H1 (cell line): ENCODE measurements around the gene SF3A2. TPM values are rescaled to one million over a fixed set of nuclear protein-coding genes. Genes with fewer than 3 reads are reported as not detected.

Source experiments
- CTCF ChIA-PET: fragments of 300-600 bp; sonication (Branson Sonifier 250); formaldehyde crosslinking; loops from one replicate; lab custom pipeline; 2021; ENCODE audit not compliant: partially characterized antibody; lab: Charles Lee
- POLR2A ChIA-PET: fragments of 300-600 bp; sonication (Branson Sonifier 250); formaldehyde crosslinking; loops from one replicate; lab custom pipeline; 2021; ENCODE audit warnings: inconsistent platforms; ENCODE audit not compliant: partially characterized antibody; lab: Charles Lee
- DNase-seq, 2 experiments: peaks; one replicate each; pipeline versions ENCODE4 v3.0.0 to v3.0.0-alpha.2; 2010 to 2022; ENCODE audit warnings: low spot score in 2 of 2, low read depth in 1 of 2, mixed read lengths in 1 of 2
- FAIRE-seq: peaks from 2 replicates; lab custom pipeline; 2011; peaks lifted over from hg19 to GRCh38; lab: Jason Lieb, UNC
- H2AFZ ChIP-seq: 2 replicates; pipeline ENCODE4 v1.8.1; 2012; ENCODE audit warnings: low read length, inconsistent platforms
- H2AK5ac ChIP-seq: 2 replicates; pipeline ENCODE4 v1.6.1; 2013; ENCODE audit warnings: low read depth, low read length
- H2BK120ac ChIP-seq: replicated peaks from 2 replicates; pipeline ENCODE3; 2013; ENCODE audit warnings: low read depth, low read length, inconsistent platforms
- H2BK12ac ChIP-seq: 2 replicates; pipeline ENCODE4 v1.6.1; 2013; ENCODE audit warnings: low read depth, low read length
- H2BK15ac ChIP-seq: 2 replicates; pipeline ENCODE4 v1.6.1; 2013; ENCODE audit warnings: low read length
- H2BK20ac ChIP-seq: 2 replicates; pipeline ENCODE4 v1.6.1; 2013; ENCODE audit warnings: low read length
- H2BK5ac ChIP-seq: 2 replicates; pipeline ENCODE4 v1.6.1; 2013; ENCODE audit warnings: low read depth, low read length
- H3K14ac ChIP-seq: 2 replicates; pipeline ENCODE4 v1.6.1; 2013; ENCODE audit warnings: inconsistent platforms; ENCODE audit not compliant: insufficient read length
- H3K18ac ChIP-seq: 2 replicates; pipeline ENCODE4 v1.6.1; 2013; ENCODE audit warnings: low read length; ENCODE audit errors: extremely low read depth
- H3K23ac ChIP-seq: 2 replicates; pipeline ENCODE4 v1.6.1; 2013; ENCODE audit warnings: inconsistent platforms; ENCODE audit not compliant: insufficient read length
- H3K23me2 ChIP-seq: 2 replicates; pipeline ENCODE4 v1.6.1; 2013; ENCODE audit warnings: low read depth, low read length
- H3K27ac ChIP-seq: 2 replicates; pipeline ENCODE4 v1.6.1; 2011; ENCODE audit warnings: low read depth, low read length, inconsistent platforms
- H3K27me3 ChIP-seq, 4 experiments: replicated peaks in 1 of 4; 1 replicate in 1 of 4; 2 replicates in 3 of 4; pipeline versions ENCODE4 v1.6.1 to v1.8.1; 2011 to 2013; ENCODE audit warnings: low read length in 3 of 4, mild to moderate bottlenecking in 3 of 4, inconsistent platforms in 2 of 4, mixed read lengths in 2 of 4, moderate library complexity in 1 of 4; ENCODE audit not compliant: control insufficient read depth in 3 of 4, insufficient read depth in 3 of 4; ENCODE audit errors: extremely low read depth in 1 of 4
- H3K36me3 ChIP-seq, 4 experiments: 2 replicates each; pipeline versions ENCODE4 v1.6.1 to v1.8.1; 2011 to 2013; ENCODE audit warnings: mild to moderate bottlenecking in 4 of 4, low read length in 3 of 4, moderate library complexity in 2 of 4, control low read depth in 1 of 4, inconsistent platforms in 1 of 4; ENCODE audit not compliant: insufficient read depth in 4 of 4, control insufficient read depth in 2 of 4
- H3K4ac ChIP-seq: replicated peaks from 2 replicates; pipeline ENCODE3; 2013; ENCODE audit warnings: low read length, low read depth, mixed read lengths, inconsistent platforms; ENCODE audit not compliant: insufficient read length
- H3K4me1 ChIP-seq, 4 experiments: replicated peaks in 1 of 4; 1 replicate in 1 of 4; 2 replicates in 3 of 4; pipeline versions ENCODE4 v1.6.1 to v1.8.1; 2011 to 2013; ENCODE audit warnings: low read length in 3 of 4, inconsistent platforms in 2 of 4, mixed read lengths in 1 of 4; ENCODE audit not compliant: insufficient read depth in 4 of 4, control insufficient read depth in 3 of 4
- H3K4me2 ChIP-seq, 2 experiments: 2 replicates each; pipeline versions ENCODE4 v1.6.1 to v1.8.1; 2011 to 2013; ENCODE audit warnings: low read depth in 2 of 2, low read length in 2 of 2, control low read depth in 1 of 2, inconsistent platforms in 1 of 2, mild to moderate bottlenecking in 1 of 2; ENCODE audit not compliant: insufficient read depth in 1 of 2
- H3K4me3 ChIP-seq, 4 experiments: fragments of 200-600, 300-600 bp in 1 of 4; sonication (generic), shearing (Covaris generic), sonication (Bioruptor Twin) in 1 of 4; 2 replicates each; pipeline versions ENCODE4 v1.5.1 to v1.8.1; 2011 to 2016; ENCODE audit warnings: low read length in 4 of 4, low read depth in 3 of 4, control low read depth in 2 of 4, inconsistent platforms in 2 of 4, mild to moderate bottlenecking in 2 of 4, mixed read lengths in 1 of 4, moderate library complexity in 1 of 4; ENCODE audit not compliant: insufficient read depth in 2 of 4; ENCODE audit errors: extremely low read depth in 1 of 4
- H3K56ac ChIP-seq: replicated peaks from 2 replicates; pipeline ENCODE3; 2013; ENCODE audit warnings: low read depth, mild to moderate bottlenecking, mixed read lengths, low read length, inconsistent platforms; ENCODE audit not compliant: insufficient read length
- H3K79me1 ChIP-seq: 2 replicates; pipeline ENCODE4 v1.6.1; 2013; ENCODE audit warnings: low read depth, low read length, control low read depth
- H3K79me2 ChIP-seq, 2 experiments: 2 replicates each; pipeline versions ENCODE4 v1.6.1 to v1.8.1; 2012 to 2013; ENCODE audit warnings: low read length in 2 of 2, mild to moderate bottlenecking in 2 of 2, inconsistent platforms in 1 of 2; ENCODE audit not compliant: insufficient read depth in 2 of 2, control insufficient read depth in 1 of 2
- H3K9ac ChIP-seq, 4 experiments: replicated peaks in 1 of 4; 1 replicate in 1 of 4; 2 replicates in 3 of 4; pipeline versions ENCODE4 v1.6.1 to v1.8.1; 2011 to 2013; ENCODE audit warnings: low read depth in 3 of 4, low read length in 3 of 4, control low read depth in 2 of 4, mild to moderate bottlenecking in 2 of 4, moderate library complexity in 2 of 4, inconsistent platforms in 1 of 4; ENCODE audit errors: extremely low read depth in 1 of 4
- H3K9me3 ChIP-seq, 2 experiments: 2 replicates each; pipeline versions ENCODE4 v1.6.1 to v1.8.1; 2012 to 2013; ENCODE audit warnings: mild to moderate bottlenecking in 2 of 2, moderate library complexity in 2 of 2, control low read depth in 1 of 2, inconsistent platforms in 1 of 2, low read depth in 1 of 2, low read length in 1 of 2, mixed read lengths in 1 of 2; ENCODE audit not compliant: insufficient read depth in 2 of 2
- H4K20me1 ChIP-seq, 2 experiments: replicated peaks in 1 of 2; 2 replicates each; pipeline versions ENCODE3 to v1.8.1; 2011 to 2013; ENCODE audit warnings: inconsistent platforms in 2 of 2, low read length in 2 of 2, mild to moderate bottlenecking in 1 of 2; ENCODE audit not compliant: insufficient read depth in 2 of 2, control insufficient read depth in 1 of 2
- H4K5ac ChIP-seq: 2 replicates; pipeline ENCODE4 v1.6.1; 2013; ENCODE audit warnings: low read length, low read depth, mixed read lengths, inconsistent platforms; ENCODE audit not compliant: insufficient read length
- H4K8ac ChIP-seq: 2 replicates; pipeline ENCODE4 v1.8.0; 2013; ENCODE audit warnings: mild to moderate bottlenecking, moderate library complexity, low read length, inconsistent platforms; ENCODE audit not compliant: insufficient read depth; ENCODE audit errors: extremely low read depth
- H4K91ac ChIP-seq: replicated peaks from 2 replicates; pipeline ENCODE3; 2013; ENCODE audit warnings: low read length, mixed read lengths, inconsistent platforms; ENCODE audit not compliant: insufficient read length
- EP300 ChIP-seq, 2 experiments: IDR thresholded peaks; 1 replicate in 1 of 2; 2 replicates in 1 of 2; pipeline ENCODE4 v1.6.1; 2011 to 2012; ENCODE audit warnings: low read depth in 2 of 2, low read length in 2 of 2, mild to moderate bottlenecking in 2 of 2, borderline replicate concordance in 1 of 2, inconsistent platforms in 1 of 2, moderate library complexity in 1 of 2
- JUN ChIP-seq: IDR thresholded peaks from 2 replicates; pipeline ENCODE4 v1.6.1; 2011; ENCODE audit warnings: low read depth, mild to moderate bottlenecking, improper control_type of control experiment, low read length
- KDM5A ChIP-seq: fragments of 200-600 bp; IDR thresholded peaks from 2 replicates; pipeline ENCODE4 v1.7.1; 2012; ENCODE audit warnings: mild to moderate bottlenecking, low read length, inconsistent platforms, mixed read lengths
- RAD21 ChIP-seq, 2 experiments: IDR thresholded peaks in 1 of 2; conservative IDR thresholded peaks in 1 of 2; 2 replicates each; pipeline ENCODE4 v1.6.1; 2011; ENCODE audit warnings: low read depth in 2 of 2, low read length in 2 of 2, improper control_type of control experiment in 1 of 2, inconsistent platforms in 1 of 2, mild to moderate bottlenecking in 1 of 2, moderate library complexity in 1 of 2
- SIN3A ChIP-seq, 2 experiments: IDR thresholded peaks in 1 of 2; conservative IDR thresholded peaks in 1 of 2; 2 replicates each; pipeline ENCODE4 v1.6.1; 2011 to 2012; ENCODE audit warnings: low read length in 2 of 2, improper control_type of control experiment in 1 of 2, low read depth in 1 of 2, mild to moderate bottlenecking in 1 of 2
- SIX5 ChIP-seq: IDR thresholded peaks from 2 replicates; pipeline ENCODE4 v1.6.1; 2011; ENCODE audit warnings: mild to moderate bottlenecking, low read depth, low read length
- SP2 ChIP-seq: IDR thresholded peaks from 2 replicates; pipeline ENCODE4 v1.6.1; 2012; ENCODE audit warnings: mild to moderate bottlenecking, low read length, inconsistent platforms
- SUZ12 ChIP-seq: fragments of 200-600 bp; sonication (generic); IDR thresholded peaks from 2 replicates; pipeline ENCODE4 v1.6.1; 2012; ENCODE audit warnings: mild to moderate bottlenecking, inconsistent platforms, low read length, moderate library complexity, mixed read lengths
- TAF1 ChIP-seq: IDR thresholded peaks from 2 replicates; pipeline ENCODE4 v1.6.1; 2011; ENCODE audit warnings: mild to moderate bottlenecking, low read depth, low read length
- TCF12 ChIP-seq: IDR thresholded peaks from 2 replicates; pipeline ENCODE4 v1.6.1; 2011; ENCODE audit warnings: low read depth, mild to moderate bottlenecking, low read length
- WGBS, 2 experiments: shearing (Covaris generic) in 1 of 2; methylation state at CpG; one replicate each; pipeline versions ENCODE4 v1.1.6 to v1.1.7; 2013 to 2015; ENCODE audit warnings: low lambda C conversion rate in 2 of 2, mixed read lengths in 2 of 2, inconsistent platforms in 1 of 2, low coverage in 1 of 2, missing lambda C conversion rate in 1 of 2; ENCODE audit not compliant: insufficient replicate concordance in 2 of 2, insufficient coverage in 1 of 2, insufficient read length in 1 of 2; ENCODE audit errors: extremely low coverage in 1 of 2, missing lambda C conversion rate in 1 of 2; 5-methylcytosine and 5-hydroxymethylcytosine counted together
- polyA plus RNA-seq, 7 experiments: library from polyadenylated mRNA; depleted of rRNA in 3 of 7; stranded (reverse) in 5 of 7; unstranded in 2 of 7; fragments of >200 nt in 5 of 7; fragments of 200-250 nt in 2 of 7; gene quantifications; 1 replicate in 5 of 7; 2 replicates in 1 of 7; 4 replicates in 1 of 7; pipeline versions ENCODE4 v1.2.1 to v1.2.3, GENCODE V29; 2011 to 2013; ENCODE audit warnings: missing spikeins in 2 of 7, mixed read lengths in 2 of 7
- total RNA-seq: library from RNA; stranded (reverse); fragmentation: NEBNext Ultra II Directional; extraction: Animal tissue kit (Norgen Biotek cat#: 25700); gene quantifications from 2 replicates; pipeline ENCODE4 v1.2.1, GENCODE V29; 2021
- TF ChIP-seq, protein P1 (sequence below): IDR thresholded peaks from 2 replicates; pipeline ENCODE4 v1.6.1; 2011; ENCODE audit warnings: low read depth, mild to moderate bottlenecking, low read length; ENCODE audit not compliant: insufficient read depth

SF3A2 gene
- total and polyA plus RNA-seq, 2 of the 8 experiments (the other 6 are each of a cell fraction or from before 2014, with no cell fraction given): 15.3 to 146 TPM

GRCh38 chr19:2191456-2192310 is 44.9 kb upstream of the SF3A2 start:
- Histone ChIP-seq H2BK20ac (no peak overlapping the region), H3K23ac (no peak overlapping the region), H3K27ac (no peak overlapping the region), H3K4ac (no peak overlapping the region), H2AK5ac (no peak overlapping the region), H3K27me3 (no peaks in the 10 kb centered on the region), H3K4me2 (no peak overlapping the region), H3K9me3 (no peaks in the 10 kb centered on the region), H3K79me2 (peaks cover 0 to 5% of the 10 kb centered on the region in 2 experiments; a peak in 1 of 4 replicates), H4K8ac (no peak overlapping the region), H3K79me1 (peaks cover 13% of the 10 kb centered on the region), H3K4me1 (no peaks in the 10 kb centered on the region), H2BK12ac (no peak overlapping the region), H3K4me3 (no peak overlapping the region), H3K14ac (no peak overlapping the region), H2BK120ac (no peak overlapping the region), H2AFZ (no peak overlapping the region), H3K36me3 (peaks cover 6 to 32% (median 16%) of the 10 kb centered on the region in 4 experiments; a peak in 7 of 8 replicates), H2BK5ac (no peak overlapping the region), H2BK15ac (no peak overlapping the region), H3K18ac (no peak overlapping the region), H3K9ac (no peak overlapping the region), H4K5ac (no peak overlapping the region), H3K56ac (no peak overlapping the region), H4K91ac (no peak overlapping the region), H4K20me1 (peaks cover 4 to 27% of the 10 kb centered on the region in 2 experiments), H3K23me2 (no peaks in the 10 kb centered on the region)
- FAIRE-seq: no peak
- CTCF ChIA-PET: interaction anchor here (0.7 to 1.4 kb wide), 5 partner anchors 11 to 455 kb away, joined by 3 read pairs; no protein-coding TSS in a partner anchor
- 92% methylated on average over 27 of the region's 32 CpGs; no CpG with 5 or more reads in 1 of the 2 experiments for WGBS, 2 experiments
- POLR2A ChIA-PET: interaction anchor here (1.6 kb wide), 1 partner anchor 18 kb away, joined by 3 read pairs; no protein-coding TSS in a partner anchor
- no peak for DNase-seq
- TF ChIP-seq JUN (no peak), SIX5 (no peak), TAF1 (no peak), TCF12 (no peak), RAD21 (IDR thresholded peaks at IDR 0.05 in 1 of 2, conservative IDR thresholded peaks at IDR 0.05 in 1 of 2; ENCODE audit: low read depth in 2 of 2, low read length in 2 of 2) (no peak), KDM5A (no peak), EP300 (IDR thresholded peaks at IDR 0.05; ENCODE audit: borderline replicate concordance in 1 of 2, low read depth in 2 of 2, low read length in 2 of 2) (no peak), SUZ12 (no peak), SIN3A (conservative IDR thresholded peaks at IDR 0.05 in 1 of 2, IDR thresholded peaks at IDR 0.05 in 1 of 2; ENCODE audit: low read depth in 1 of 2, low read length in 2 of 2) (no peak), SP2 (no peak)
- TF ChIP-seq, protein P1, sequence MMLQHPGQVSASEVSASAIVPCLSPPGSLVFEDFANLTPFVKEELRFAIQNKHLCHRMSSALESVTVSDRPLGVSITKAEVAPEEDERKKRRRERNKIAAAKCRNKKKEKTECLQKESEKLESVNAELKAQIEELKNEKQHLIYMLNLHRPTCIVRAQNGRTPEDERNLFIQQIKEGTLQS: no peak
